Naive B cell (primary cell): ENCODE measurements around the gene GBX2. TPM values are rescaled to one million over a fixed set of nuclear protein-coding genes. Genes with fewer than 3 reads are reported as not detected.

Source experiments
- ATAC-seq, 2 donors: fragments of 150-1000 bp; cut with Tn5 transposase; 2 replicates each; pipeline ENCODE4 v1.10.0; 2021; ENCODE audit warnings: low read depth in 2 of 2, mild to moderate bottlenecking in 2 of 2, moderate library complexity in 2 of 2
- DNase-seq: peaks from one replicate; pipeline ENCODE4 v3.0.0; 2022
- H3K27ac Mint-ChIP-seq, 6 donors: one replicate each; pipeline ENCODE4 v1.8.0; 2020 to 2022; ENCODE audit warnings: mild to moderate bottlenecking in 6 of 6, mixed read lengths in 6 of 6, moderate library complexity in 5 of 6, inconsistent platforms in 2 of 6
- H3K27me3 Mint-ChIP-seq, 3 donors: one replicate each; pipeline ENCODE4 v1.8.0; 2021 to 2022; ENCODE audit warnings: mixed read lengths in 3 of 3, mild to moderate bottlenecking in 1 of 3
- H3K36me3 Mint-ChIP-seq, 2 donors: one replicate each; pipeline ENCODE4 v1.8.0; 2020 to 2022; ENCODE audit warnings: mixed read lengths in 2 of 2, inconsistent platforms in 1 of 2, mild to moderate bottlenecking in 1 of 2
- H3K4me1 Mint-ChIP-seq, 3 donors: one replicate each; pipeline ENCODE4 v1.8.0; 2020 to 2022; ENCODE audit warnings: mixed read lengths in 3 of 3, inconsistent platforms in 1 of 3, mild to moderate bottlenecking in 1 of 3, moderate library complexity in 1 of 3
- H3K4me3 Mint-ChIP-seq, 8 donors: one replicate each; pipeline ENCODE4 v1.8.0; 2020 to 2022; ENCODE audit warnings: mild to moderate bottlenecking in 8 of 8, mixed read lengths in 8 of 8, moderate library complexity in 8 of 8, inconsistent platforms in 2 of 8
- H3K9me3 Mint-ChIP-seq, 7 donors: one replicate each; pipeline ENCODE4 v1.8.0; 2020 to 2022; ENCODE audit warnings: mixed read lengths in 7 of 7, mild to moderate bottlenecking in 5 of 7, inconsistent platforms in 2 of 7, moderate library complexity in 1 of 7
- polyA plus RNA-seq, 6 donors: library from polyadenylated mRNA; unstranded; fragments of 300-500 nt; fragmentation: Illumina TruSeq; gene quantifications; one replicate each; pipeline ENCODE4 v1.2.3, GENCODE V29; 2021; ENCODE audit warnings: low read depth in 6 of 6

The GBX2 gene
- polyA plus RNA-seq, 6 donors from 2014 or later, result not detected

GRCh38 chr2:236178890-236179235, 10.7 kb upstream of the GBX2 start:
- Mint-ChIP-seq H3K4me3 (no peak overlapping the region), H3K27me3 (peaks cover 59 to 92% (median 62%) of the 10 kb centered on the region in 3 donors), H3K9me3 (peaks cover 0 to 12% (median 4%) of the 10 kb centered on the region in 7 donors), H3K36me3 (peaks cover 0 to 11% of the 10 kb centered on the region in 2 donors), H3K27ac (no peak overlapping the region), H3K4me1 (peaks cover 0 to 7% (median 5%) of the 10 kb centered on the region in 3 donors)
- DNase-seq (no peak), ATAC-seq (no peak)

GRCh38 chr2:236177967-236178889, 10.0 kb upstream of the GBX2 start:
- ATAC-seq, result no peak
- DNase-seq, result no peak
- no peak overlapping the region for H3K27ac Mint-ChIP-seq

GRCh38 chr2:236177604-236177966, 9.4 kb upstream of the GBX2 start:
- H3K27ac Mint-ChIP-seq, result no peak overlapping the region
- peaks cover 49 to 91% (median 54%) of the 10 kb centered on the region in 3 donors for H3K27me3 Mint-ChIP-seq
- H3K9me3 Mint-ChIP-seq, result peaks cover 0 to 7% (median 0%) of the 10 kb centered on the region in 7 donors
- no peaks in the 10 kb centered on the region for H3K36me3 Mint-ChIP-seq
- DNase-seq (no peak), ATAC-seq (no peak)
- H3K4me1 Mint-ChIP-seq, result peaks cover 0 to 7% (median 5%) of the 10 kb centered on the region in 3 donors
- no peak overlapping the region for H3K4me3 Mint-ChIP-seq

More at GRCh38 chr2:236177967-236178889, 10.0 kb upstream of the GBX2 start:
- H3K36me3 Mint-ChIP-seq, result peaks cover 0 to 4% of the 10 kb centered on the region in 2 donors
- peaks cover 0 to 9% (median 0%) of the 10 kb centered on the region in 7 donors for H3K9me3 Mint-ChIP-seq
- peak overlapping the region in 1 of 8 donors; percentile 42 for H3K4me3 Mint-ChIP-seq
- H3K27me3 Mint-ChIP-seq, result peaks cover 55 to 92% (median 60%) of the 10 kb centered on the region in 3 donors
- H3K4me1 Mint-ChIP-seq, result peaks cover 0 to 7% (median 5%) of the 10 kb centered on the region in 3 donors

- H3K4me1 Mint-ChIP-seq, result peaks cover 0 to 7% (median 5%) of the 10 kb centered on the region in 3 donors
These were observed 8.8 kb upstream of the GBX2 start for GRCh38 chr2:236176951-236177350.

GRCh38 chr2:236176417-236176816, 8.2 kb upstream of the GBX2 start:
- H3K4me1 Mint-ChIP-seq, result peaks cover 0 to 7% (median 5%) of the 10 kb centered on the region in 3 donors
- H3K27me3 Mint-ChIP-seq, result peaks cover 52 to 92% (median 54%) of the 10 kb centered on the region in 3 donors
- peaks cover 0 to 6% (median 0%) of the 10 kb centered on the region in 7 donors for H3K9me3 Mint-ChIP-seq
- H3K27ac Mint-ChIP-seq, result no peak overlapping the region
- peak overlapping the region in 2 of 8 donors; percentile 11 to 35 for H3K4me3 Mint-ChIP-seq
- DNase-seq, result no peak
- no peak for ATAC-seq
- H3K36me3 Mint-ChIP-seq, result no peaks in the 10 kb centered on the region

More at GRCh38 chr2:236176951-236177350, 8.8 kb upstream of the GBX2 start:
- no peak for ATAC-seq
- Mint-ChIP-seq H3K27ac (no peak overlapping the region), H3K36me3 (no peaks in the 10 kb centered on the region), H3K27me3 (peaks cover 52 to 88% (median 53%) of the 10 kb centered on the region in 3 donors), H3K4me3 (peak overlapping the region in 1 of 8 donors; percentile 29), H3K9me3 (peaks cover 0 to 7% (median 0%) of the 10 kb centered on the region in 7 donors)
- DNase-seq, result no peak

GRCh38 chr2:236175548-236176150, 7.5 kb upstream of the GBX2 start:
- peaks cover 0 to 7% (median 0%) of the 10 kb centered on the region in 7 donors for H3K9me3 Mint-ChIP-seq
- H3K36me3 Mint-ChIP-seq, result no peaks in the 10 kb centered on the region
- peaks cover 50 to 92% (median 54%) of the 10 kb centered on the region in 3 donors for H3K27me3 Mint-ChIP-seq
- peaks cover 0 to 7% (median 5%) of the 10 kb centered on the region in 3 donors for H3K4me1 Mint-ChIP-seq
- ATAC-seq (no peak), DNase-seq (no peak)
- no peak overlapping the region for H3K4me3 Mint-ChIP-seq
- H3K27ac Mint-ChIP-seq, result no peak overlapping the region

GRCh38 chr2:236173729-236174607, 5.8 kb upstream of the GBX2 start:
- H3K4me1 Mint-ChIP-seq, result peaks cover 0 to 3% (median 0%) of the 10 kb centered on the region in 3 donors
- peaks cover 53 to 93% (median 55%) of the 10 kb centered on the region in 3 donors for H3K27me3 Mint-ChIP-seq
- H3K36me3 Mint-ChIP-seq, result no peaks in the 10 kb centered on the region
- no peak overlapping the region for H3K4me3 Mint-ChIP-seq
- DNase-seq (no peak), ATAC-seq (no peak)
- H3K9me3 Mint-ChIP-seq, result peaks cover 0 to 12% (median 0%) of the 10 kb centered on the region in 7 donors
- H3K27ac Mint-ChIP-seq, result no peak overlapping the region

- Mint-ChIP-seq H3K9me3 (peaks cover 0 to 12% (median 0%) of the 10 kb centered on the region in 7 donors), H3K36me3 (no peaks in the 10 kb centered on the region), H3K4me3 (no peak overlapping the region), H3K27me3 (peaks cover 53 to 85% (median 55%) of the 10 kb centered on the region in 3 donors), H3K4me1 (no peaks in the 10 kb centered on the region), H3K27ac (no peak overlapping the region)
- ATAC-seq (no peak), DNase-seq (no peak)
These were observed 5.0 kb upstream of the GBX2 start for GRCh38 chr2:236173036-236173728.

- Mint-ChIP-seq H3K27me3 (peaks cover 53 to 80% (median 55%) of the 10 kb centered on the region in 3 donors), H3K4me3 (peak overlapping the region in 1 of 8 donors; percentile 9), H3K4me1 (no peaks in the 10 kb centered on the region), H3K36me3 (no peaks in the 10 kb centered on the region), H3K27ac (no peak overlapping the region), H3K9me3 (peaks cover 0 to 12% (median 0%) of the 10 kb centered on the region in 7 donors)
- DNase-seq (no peak), ATAC-seq (no peak)
These were observed 4.3 kb upstream of the GBX2 start for GRCh38 chr2:236172255-236173035.

- Mint-ChIP-seq H3K36me3 (no peaks in the 10 kb centered on the region), H3K9me3 (peaks cover 0 to 12% (median 0%) of the 10 kb centered on the region in 7 donors), H3K4me1 (peaks cover 0 to 2% (median 0%) of the 10 kb centered on the region in 3 donors), H3K27ac (no peak overlapping the region), H3K4me3 (peak overlapping the region in 1 of 8 donors; percentile 9), H3K27me3 (peaks cover 53 to 76% (median 55%) of the 10 kb centered on the region in 3 donors)
- ATAC-seq, result no peak
- no peak for DNase-seq
These were observed 3.6 kb upstream of the GBX2 start for GRCh38 chr2:236171680-236172254.

- H3K27me3 Mint-ChIP-seq, result peaks cover 54 to 76% (median 61%) of the 10 kb centered on the region in 3 donors
- no peak for DNase-seq
- H3K27ac Mint-ChIP-seq, result peak overlapping the region in 1 of 6 donors; percentile 30
- H3K36me3 Mint-ChIP-seq, result no peaks in the 10 kb centered on the region
- H3K4me3 Mint-ChIP-seq, result peak overlapping the region in 1 of 8 donors; percentile 35
- H3K9me3 Mint-ChIP-seq, result peaks cover 0 to 12% (median 0%) of the 10 kb centered on the region in 7 donors
- peaks cover 0 to 7% (median 4%) of the 10 kb centered on the region in 3 donors for H3K4me1 Mint-ChIP-seq
- ATAC-seq, result no peak
These were observed 3.0 kb upstream of the GBX2 start for GRCh38 chr2:236171181-236171679.
